H1 (cell line): Measurements from ENCODE around the gene KCNMA1. TPM values are rescaled to one million over a fixed set of nuclear protein-coding genes. Genes with fewer than 3 reads are reported as not detected.

Source experiments
- CTCF ChIA-PET: fragments of 300-600 bp; sonication (Branson Sonifier 250); formaldehyde crosslinking; loops from one replicate; lab custom pipeline; 2021; ENCODE audit not compliant: partially characterized antibody; lab: Charles Lee
- POLR2A ChIA-PET: fragments of 300-600 bp; sonication (Branson Sonifier 250); formaldehyde crosslinking; loops from one replicate; lab custom pipeline; 2021; ENCODE audit warnings: inconsistent platforms; ENCODE audit not compliant: partially characterized antibody; lab: Charles Lee
- DNase-seq, 2 experiments: peaks; one replicate each; pipeline versions ENCODE4 v3.0.0 to v3.0.0-alpha.2; 2010 to 2022; ENCODE audit warnings: low spot score in 2 of 2, low read depth in 1 of 2, mixed read lengths in 1 of 2
- FAIRE-seq: peaks from 2 replicates; lab custom pipeline; 2011; peaks lifted over from hg19 to GRCh38; lab: Jason Lieb, UNC
- H2AFZ ChIP-seq: 2 replicates; pipeline ENCODE4 v1.8.1; 2012; ENCODE audit warnings: low read length, inconsistent platforms
- H2AK5ac ChIP-seq: 2 replicates; pipeline ENCODE4 v1.6.1; 2013; ENCODE audit warnings: low read depth, low read length
- H2BK120ac ChIP-seq: replicated peaks from 2 replicates; pipeline ENCODE3; 2013; ENCODE audit warnings: low read depth, low read length, inconsistent platforms
- H2BK12ac ChIP-seq: 2 replicates; pipeline ENCODE4 v1.6.1; 2013; ENCODE audit warnings: low read depth, low read length
- H2BK15ac ChIP-seq: 2 replicates; pipeline ENCODE4 v1.6.1; 2013; ENCODE audit warnings: low read length
- H2BK20ac ChIP-seq: 2 replicates; pipeline ENCODE4 v1.6.1; 2013; ENCODE audit warnings: low read length
- H2BK5ac ChIP-seq: 2 replicates; pipeline ENCODE4 v1.6.1; 2013; ENCODE audit warnings: low read depth, low read length
- H3K14ac ChIP-seq: 2 replicates; pipeline ENCODE4 v1.6.1; 2013; ENCODE audit warnings: inconsistent platforms; ENCODE audit not compliant: insufficient read length
- H3K18ac ChIP-seq: 2 replicates; pipeline ENCODE4 v1.6.1; 2013; ENCODE audit warnings: low read length; ENCODE audit errors: extremely low read depth
- H3K23ac ChIP-seq: 2 replicates; pipeline ENCODE4 v1.6.1; 2013; ENCODE audit warnings: inconsistent platforms; ENCODE audit not compliant: insufficient read length
- H3K23me2 ChIP-seq: 2 replicates; pipeline ENCODE4 v1.6.1; 2013; ENCODE audit warnings: low read depth, low read length
- H3K27ac ChIP-seq: 2 replicates; pipeline ENCODE4 v1.6.1; 2011; ENCODE audit warnings: low read depth, low read length, inconsistent platforms
- H3K27me3 ChIP-seq, 4 experiments: replicated peaks in 1 of 4; 1 replicate in 1 of 4; 2 replicates in 3 of 4; pipeline versions ENCODE4 v1.6.1 to v1.8.1; 2011 to 2013; ENCODE audit warnings: low read length in 3 of 4, mild to moderate bottlenecking in 3 of 4, inconsistent platforms in 2 of 4, mixed read lengths in 2 of 4, moderate library complexity in 1 of 4; ENCODE audit not compliant: control insufficient read depth in 3 of 4, insufficient read depth in 3 of 4; ENCODE audit errors: extremely low read depth in 1 of 4
- H3K36me3 ChIP-seq, 4 experiments: 2 replicates each; pipeline versions ENCODE4 v1.6.1 to v1.8.1; 2011 to 2013; ENCODE audit warnings: mild to moderate bottlenecking in 4 of 4, low read length in 3 of 4, moderate library complexity in 2 of 4, control low read depth in 1 of 4, inconsistent platforms in 1 of 4; ENCODE audit not compliant: insufficient read depth in 4 of 4, control insufficient read depth in 2 of 4
- H3K4ac ChIP-seq: replicated peaks from 2 replicates; pipeline ENCODE3; 2013; ENCODE audit warnings: low read length, low read depth, mixed read lengths, inconsistent platforms; ENCODE audit not compliant: insufficient read length
- H3K4me1 ChIP-seq, 4 experiments: replicated peaks in 1 of 4; 1 replicate in 1 of 4; 2 replicates in 3 of 4; pipeline versions ENCODE4 v1.6.1 to v1.8.1; 2011 to 2013; ENCODE audit warnings: low read length in 3 of 4, inconsistent platforms in 2 of 4, mixed read lengths in 1 of 4; ENCODE audit not compliant: insufficient read depth in 4 of 4, control insufficient read depth in 3 of 4
- H3K4me2 ChIP-seq, 2 experiments: 2 replicates each; pipeline versions ENCODE4 v1.6.1 to v1.8.1; 2011 to 2013; ENCODE audit warnings: low read depth in 2 of 2, low read length in 2 of 2, control low read depth in 1 of 2, inconsistent platforms in 1 of 2, mild to moderate bottlenecking in 1 of 2; ENCODE audit not compliant: insufficient read depth in 1 of 2
- H3K4me3 ChIP-seq, 4 experiments: fragments of 200-600, 300-600 bp in 1 of 4; sonication (generic), shearing (Covaris generic), sonication (Bioruptor Twin) in 1 of 4; 2 replicates each; pipeline versions ENCODE4 v1.5.1 to v1.8.1; 2011 to 2016; ENCODE audit warnings: low read length in 4 of 4, low read depth in 3 of 4, control low read depth in 2 of 4, inconsistent platforms in 2 of 4, mild to moderate bottlenecking in 2 of 4, mixed read lengths in 1 of 4, moderate library complexity in 1 of 4; ENCODE audit not compliant: insufficient read depth in 2 of 4; ENCODE audit errors: extremely low read depth in 1 of 4
- H3K56ac ChIP-seq: replicated peaks from 2 replicates; pipeline ENCODE3; 2013; ENCODE audit warnings: low read depth, mild to moderate bottlenecking, mixed read lengths, low read length, inconsistent platforms; ENCODE audit not compliant: insufficient read length
- H3K79me1 ChIP-seq: 2 replicates; pipeline ENCODE4 v1.6.1; 2013; ENCODE audit warnings: low read depth, low read length, control low read depth
- H3K79me2 ChIP-seq, 2 experiments: 2 replicates each; pipeline versions ENCODE4 v1.6.1 to v1.8.1; 2012 to 2013; ENCODE audit warnings: low read length in 2 of 2, mild to moderate bottlenecking in 2 of 2, inconsistent platforms in 1 of 2; ENCODE audit not compliant: insufficient read depth in 2 of 2, control insufficient read depth in 1 of 2
- H3K9ac ChIP-seq, 4 experiments: replicated peaks in 1 of 4; 1 replicate in 1 of 4; 2 replicates in 3 of 4; pipeline versions ENCODE4 v1.6.1 to v1.8.1; 2011 to 2013; ENCODE audit warnings: low read depth in 3 of 4, low read length in 3 of 4, control low read depth in 2 of 4, mild to moderate bottlenecking in 2 of 4, moderate library complexity in 2 of 4, inconsistent platforms in 1 of 4; ENCODE audit errors: extremely low read depth in 1 of 4
- H3K9me3 ChIP-seq, 2 experiments: 2 replicates each; pipeline versions ENCODE4 v1.6.1 to v1.8.1; 2012 to 2013; ENCODE audit warnings: mild to moderate bottlenecking in 2 of 2, moderate library complexity in 2 of 2, control low read depth in 1 of 2, inconsistent platforms in 1 of 2, low read depth in 1 of 2, low read length in 1 of 2, mixed read lengths in 1 of 2; ENCODE audit not compliant: insufficient read depth in 2 of 2
- H4K20me1 ChIP-seq, 2 experiments: replicated peaks in 1 of 2; 2 replicates each; pipeline versions ENCODE3 to v1.8.1; 2011 to 2013; ENCODE audit warnings: inconsistent platforms in 2 of 2, low read length in 2 of 2, mild to moderate bottlenecking in 1 of 2; ENCODE audit not compliant: insufficient read depth in 2 of 2, control insufficient read depth in 1 of 2
- H4K5ac ChIP-seq: 2 replicates; pipeline ENCODE4 v1.6.1; 2013; ENCODE audit warnings: low read length, low read depth, mixed read lengths, inconsistent platforms; ENCODE audit not compliant: insufficient read length
- H4K8ac ChIP-seq: 2 replicates; pipeline ENCODE4 v1.8.0; 2013; ENCODE audit warnings: mild to moderate bottlenecking, moderate library complexity, low read length, inconsistent platforms; ENCODE audit not compliant: insufficient read depth; ENCODE audit errors: extremely low read depth
- H4K91ac ChIP-seq: replicated peaks from 2 replicates; pipeline ENCODE3; 2013; ENCODE audit warnings: low read length, mixed read lengths, inconsistent platforms; ENCODE audit not compliant: insufficient read length
- CTBP2 ChIP-seq: IDR thresholded peaks from 2 replicates; pipeline ENCODE4 v1.7.0; 2011; ENCODE audit warnings: borderline replicate concordance, mild to moderate bottlenecking, moderate library complexity, mixed read lengths, low read length; ENCODE audit not compliant: insufficient read depth, insufficient read length
- KDM5A ChIP-seq: fragments of 200-600 bp; IDR thresholded peaks from 2 replicates; pipeline ENCODE4 v1.7.1; 2012; ENCODE audit warnings: mild to moderate bottlenecking, low read length, inconsistent platforms, mixed read lengths
- POLR2AphosphoS5 ChIP-seq: IDR thresholded peaks from 2 replicates; pipeline ENCODE4 v1.6.1; 2011; ENCODE audit warnings: low read depth, low read length
- RBBP5 ChIP-seq: IDR thresholded peaks from 2 replicates; pipeline ENCODE4 v1.7.1; 2012; ENCODE audit warnings: low read depth, mild to moderate bottlenecking, inconsistent platforms, low read length, moderate library complexity, borderline replicate concordance
- WGBS, 2 experiments: shearing (Covaris generic) in 1 of 2; methylation state at CpG; one replicate each; pipeline versions ENCODE4 v1.1.6 to v1.1.7; 2013 to 2015; ENCODE audit warnings: low lambda C conversion rate in 2 of 2, mixed read lengths in 2 of 2, inconsistent platforms in 1 of 2, low coverage in 1 of 2, missing lambda C conversion rate in 1 of 2; ENCODE audit not compliant: insufficient replicate concordance in 2 of 2, insufficient coverage in 1 of 2, insufficient read length in 1 of 2; ENCODE audit errors: extremely low coverage in 1 of 2, missing lambda C conversion rate in 1 of 2; 5-methylcytosine and 5-hydroxymethylcytosine counted together
- polyA plus RNA-seq, 7 experiments: library from polyadenylated mRNA; depleted of rRNA in 3 of 7; stranded (reverse) in 5 of 7; unstranded in 2 of 7; fragments of >200 nt in 5 of 7; fragments of 200-250 nt in 2 of 7; gene quantifications; 1 replicate in 5 of 7; 2 replicates in 1 of 7; 4 replicates in 1 of 7; pipeline versions ENCODE4 v1.2.1 to v1.2.3, GENCODE V29; 2011 to 2013; ENCODE audit warnings: missing spikeins in 2 of 7, mixed read lengths in 2 of 7
- total RNA-seq: library from RNA; stranded (reverse); fragmentation: NEBNext Ultra II Directional; extraction: Animal tissue kit (Norgen Biotek cat#: 25700); gene quantifications from 2 replicates; pipeline ENCODE4 v1.2.1, GENCODE V29; 2021

KCNMA1 gene
- total and polyA plus RNA-seq, 2 of the 8 experiments (the other 6 are each of a cell fraction or from before 2014, with no cell fraction given): 10.2 to 11.1 TPM

- Histone ChIP-seq H3K27ac (no peak overlapping the region), H3K27me3 (no peaks in the 10 kb centered on the region)
- 92% methylated on average over 4 of the region's 4 CpGs; no CpG with 5 or more reads in 1 of the 2 experiments for WGBS, 2 experiments
- TF ChIP-seq RBBP5: no peak
- no peak for TF ChIP-seq KDM5A
- TF ChIP-seq POLR2AphosphoS5: no peak
- no peak for TF ChIP-seq CTBP2
Measured at GRCh38 chr10:76866841-76867586, 770.6 kb downstream of the KCNMA1 start.

More at GRCh38 chr10:76866841-76867586, 770.6 kb downstream of the KCNMA1 start:
- H3K9me3 ChIP-seq: no peaks in the 10 kb centered on the region
- H2BK120ac ChIP-seq: no peak overlapping the region
- H3K18ac ChIP-seq: no peak overlapping the region
- no peak overlapping the region for H3K56ac ChIP-seq
- no peak overlapping the region for H2BK20ac ChIP-seq
- no peaks in the 10 kb centered on the region for H3K79me2 ChIP-seq
- FAIRE-seq (no peak), DNase-seq (no peak)
- no peak overlapping the region for H3K4ac ChIP-seq
- no peaks in the 10 kb centered on the region for H3K23me2 ChIP-seq
- no peak overlapping the region for H3K9ac ChIP-seq
- H3K4me2 ChIP-seq: no peak overlapping the region
- ChIA-PET POLR2A (no interaction called here), CTCF (no interaction called here)
- H2AK5ac ChIP-seq: no peak overlapping the region
- H3K4me3 ChIP-seq: no peak overlapping the region
- no peak overlapping the region for H4K8ac ChIP-seq
- H4K20me1 ChIP-seq: no peaks in the 10 kb centered on the region
- no peaks in the 10 kb centered on the region for H3K36me3 ChIP-seq
- no peak overlapping the region for H2BK5ac ChIP-seq
- no peaks in the 10 kb centered on the region for H3K4me1 ChIP-seq
- no peak overlapping the region for H2BK15ac ChIP-seq
- no peak overlapping the region for H4K5ac ChIP-seq
- H3K14ac ChIP-seq: no peak overlapping the region
- no peaks in the 10 kb centered on the region for H3K79me1 ChIP-seq
- H2AFZ ChIP-seq: no peak overlapping the region
- H2BK12ac ChIP-seq: no peak overlapping the region
- H4K91ac ChIP-seq: no peak overlapping the region
- no peak overlapping the region for H3K23ac ChIP-seq
